Thoracic aorta (tissue), 2 donors: ENCODE measurements around the gene PIGC. TPM values are rescaled to one million over a fixed set of nuclear protein-coding genes. Genes with fewer than 3 reads are reported as not detected.

Experiments used
- ATAC-seq: fragments of 150-250 bp; one replicate; pipeline ENCODE4 v1.8.0; 2017; ENCODE audit warnings: low read depth; ENCODE audit not compliant: insufficient number of reproducible peaks, low FRiP score
- DNase-seq: peaks from one replicate; pipeline ENCODE4 v3.0.0-alpha.2; 2020; ENCODE audit warnings: low spot score
- H3K27ac ChIP-seq, 2 donors: fragments of 200-600 bp; sonication (generic); 1 replicate in 1 of 2; 2 replicates in 1 of 2; pipeline ENCODE4 v1.5.1; 2016; ENCODE audit warnings: mild to moderate bottlenecking in 2 of 2, moderate library complexity in 2 of 2
- H3K27me3 ChIP-seq: fragments of 200-600 bp; sonication (generic); replicated peaks from 2 replicates; pipeline ENCODE4 v1.6.0; 2016; ENCODE audit warnings: mild to moderate bottlenecking; ENCODE audit not compliant: insufficient read depth
- H3K36me3 ChIP-seq: fragments of 200-600 bp; sonication (generic); one replicate; pipeline ENCODE4 v1.5.1; 2016
- H3K4me1 ChIP-seq, 2 donors: fragments of 200-600 bp; sonication (generic); 1 replicate in 1 of 2; 2 replicates in 1 of 2; pipeline versions ENCODE4 v1.5.1 to v1.6.0; 2016; ENCODE audit warnings: low read depth in 2 of 2, mild to moderate bottlenecking in 1 of 2; ENCODE audit not compliant: control insufficient read depth in 1 of 2
- H3K4me3 ChIP-seq: fragments of 200-600 bp; sonication (generic); 2 replicates; pipeline ENCODE4 v1.5.1; 2016; ENCODE audit warnings: mild to moderate bottlenecking
- H3K9me3 ChIP-seq: fragments of 200-600 bp; sonication (generic); 2 replicates; pipeline ENCODE4 v1.5.1; 2016
- CTCF ChIP-seq: fragments of 200-600 bp; sonication (generic); IDR thresholded peaks from one replicate; pipeline ENCODE4 v1.5.1; 2019; ENCODE audit warnings: antibody characterized with exemption
- total RNA-seq, 2 donors: library from RNA; depleted of rRNA; stranded (reverse); fragments of >200 nt; gene quantifications; one replicate each; pipeline versions ENCODE4 v1.1.0 to v1.2.3, GENCODE V29; 2016

The PIGC gene
- total RNA-seq, 2 donors from 2014 or later = 14.3 to 20.2 TPM

- DNase-seq (no peak), ATAC-seq (no peak)
- TF ChIP-seq CTCF = no peak
- H3K27ac ChIP-seq = no peak overlapping the region
- no peak overlapping the region for H3K4me3 ChIP-seq
- H3K27me3 ChIP-seq = no peaks in the 10 kb centered on the region
- no peaks in the 10 kb centered on the region for H3K9me3 ChIP-seq
- H3K36me3 ChIP-seq = no peaks in the 10 kb centered on the region
- peaks cover 0 to 4% of the 10 kb centered on the region in 2 donors for H3K4me1 ChIP-seq
Observed at GRCh38 chr1:172408958-172409357, 34.9 kb downstream of the PIGC start.

GRCh38 chr1:172406968-172407367 lies 36.9 kb downstream of the PIGC start:
- DNase-seq = no peak
- no peaks in the 10 kb centered on the region for H3K27me3 ChIP-seq
- H3K4me3 ChIP-seq = no peak overlapping the region
- no peak for TF ChIP-seq CTCF
- no peaks in the 10 kb centered on the region for H3K36me3 ChIP-seq
- H3K4me1 ChIP-seq = peaks cover 7 to 24% of the 10 kb centered on the region in 2 donors
- H3K27ac ChIP-seq = no peak overlapping the region
- H3K9me3 ChIP-seq = no peaks in the 10 kb centered on the region
- ATAC-seq = no peak

GRCh38 chr1:172405912-172406311 lies 38.0 kb downstream of the PIGC start:
- H3K27me3 ChIP-seq = no peaks in the 10 kb centered on the region
- no peak overlapping the region for H3K4me3 ChIP-seq
- TF ChIP-seq CTCF = no peak
- no peak overlapping the region for H3K27ac ChIP-seq
- DNase-seq (no peak), ATAC-seq (no peak)
- H3K36me3 ChIP-seq = no peaks in the 10 kb centered on the region
- H3K4me1 ChIP-seq = peaks cover 12 to 35% of the 10 kb centered on the region in 2 donors
- no peaks in the 10 kb centered on the region for H3K9me3 ChIP-seq

GRCh38 chr1:172404121-172404520 lies 39.7 kb downstream of the PIGC start:
- Histone ChIP-seq H3K4me1 (peaks cover 17 to 47% of the 10 kb centered on the region in 2 donors), H3K9me3 (no peaks in the 10 kb centered on the region), H3K36me3 (no peaks in the 10 kb centered on the region), H3K27me3 (no peaks in the 10 kb centered on the region), H3K4me3 (no peak overlapping the region), H3K27ac (no peak overlapping the region)
- DNase-seq = no peak
- no peak for ATAC-seq
- TF ChIP-seq CTCF = no peak

GRCh38 chr1:172402878-172403569 lies 40.8 kb downstream of the PIGC start:
- Histone ChIP-seq H3K4me3 (no peak overlapping the region), H3K27me3 (no peaks in the 10 kb centered on the region), H3K9me3 (no peaks in the 10 kb centered on the region), H3K4me1 (peaks cover 19 to 58% of the 10 kb centered on the region in 2 donors), H3K27ac (peak overlapping the region in 1 of 2 donors; percentile 26), H3K36me3 (no peaks in the 10 kb centered on the region)
- ATAC-seq (no peak), DNase-seq (no peak)
- TF ChIP-seq CTCF = no peak
